CD14-positive monocyte (primary cell): ENCODE data around the gene CDCP2. TPM values are rescaled to one million over a fixed set of nuclear protein-coding genes. Genes with fewer than 3 reads are reported as not detected.

Source experiments
- DNase-seq, 3 donors: peaks; one replicate each; pipeline ENCODE4 v3.0.0-alpha.2; 2011 to 2022
- H2AFZ ChIP-seq: 2 replicates; pipeline ENCODE4 v1.6.0; 2012; ENCODE audit warnings: mild to moderate bottlenecking, low read depth, low read length, inconsistent platforms; ENCODE audit not compliant: insufficient read depth, poor library complexity, severe bottlenecking
- H3K27ac ChIP-seq, 2 donors: 1 replicate in 1 of 2; 2 replicates in 1 of 2; pipeline ENCODE4 v1.5.1; 2012 to 2013; ENCODE audit warnings: low read length in 2 of 2, control low read depth in 1 of 2, inconsistent platforms in 1 of 2, low read depth in 1 of 2, mild to moderate bottlenecking in 1 of 2
- H3K27me3 ChIP-seq, 2 donors: one replicate each; pipeline versions ENCODE4 v1.6.0 to v1.6.1; 2011 to 2013; ENCODE audit warnings: low read length in 2 of 2; ENCODE audit not compliant: control insufficient read depth in 2 of 2, insufficient read depth in 2 of 2
- H3K36me3 ChIP-seq, 2 donors: replicated peaks in 1 of 2; 1 replicate in 1 of 2; 2 replicates in 1 of 2; pipeline versions ENCODE4 v1.5.1 to v1.6.1; 2012 to 2013; ENCODE audit warnings: low read length in 2 of 2, control low read depth in 1 of 2, inconsistent platforms in 1 of 2, mild to moderate bottlenecking in 1 of 2; ENCODE audit not compliant: insufficient read depth in 2 of 2, control insufficient read depth in 1 of 2
- H3K4me1 ChIP-seq, 2 donors: 1 replicate in 1 of 2; 2 replicates in 1 of 2; pipeline versions ENCODE4 v1.5.1 to v1.6.1; 2012 to 2013; ENCODE audit warnings: low read length in 2 of 2, control low read depth in 1 of 2, inconsistent platforms in 1 of 2, mild to moderate bottlenecking in 1 of 2, moderate library complexity in 1 of 2; ENCODE audit not compliant: insufficient read depth in 2 of 2, control insufficient read depth in 1 of 2
- H3K4me2 ChIP-seq: replicated peaks from 2 replicates; pipeline ENCODE3; 2012; ENCODE audit warnings: low read length, moderate library complexity, mild to moderate bottlenecking; ENCODE audit not compliant: poor library complexity, severe bottlenecking; ENCODE audit errors: extremely low read depth
- H3K4me3 ChIP-seq, 3 experiments: fragments of 200-600 bp in 1 of 3; sonication (generic) in 1 of 3; replicated peaks in 1 of 3; 1 replicate in 2 of 3; 2 replicates in 1 of 3; pipeline ENCODE4 v1.5.1; 2011 to 2013; ENCODE audit warnings: low read length in 3 of 3, mild to moderate bottlenecking in 3 of 3, control low read depth in 2 of 3, low read depth in 2 of 3, inconsistent platforms in 1 of 3, moderate library complexity in 1 of 3
- H3K79me2 ChIP-seq: 2 replicates; pipeline ENCODE4 v1.6.0; 2012; ENCODE audit warnings: mild to moderate bottlenecking, control low read depth, inconsistent platforms, low read length, moderate library complexity; ENCODE audit not compliant: insufficient read depth
- H3K9ac ChIP-seq: 2 replicates; pipeline ENCODE4 v1.6.0; 2017; ENCODE audit warnings: low read length, mild to moderate bottlenecking; ENCODE audit not compliant: insufficient read depth, poor library complexity, severe bottlenecking
- H3K9me3 ChIP-seq, 2 donors: replicated peaks in 1 of 2; 1 replicate in 1 of 2; 2 replicates in 1 of 2; pipeline versions ENCODE4 v1.5.1 to v1.6.1; 2012 to 2013; ENCODE audit warnings: low read length in 2 of 2, control low read depth in 1 of 2; ENCODE audit not compliant: control insufficient read depth in 1 of 2, insufficient read depth in 1 of 2
- H4K20me1 ChIP-seq: 2 replicates; pipeline ENCODE4 v1.6.0; 2012; ENCODE audit warnings: mild to moderate bottlenecking, low read length, control low read depth, moderate library complexity; ENCODE audit not compliant: insufficient read depth
- H3K27ac Mint-ChIP-seq, 7 donors: one replicate each; pipeline ENCODE4 v1.8.0; 2020; ENCODE audit warnings: mild to moderate bottlenecking in 7 of 7, mixed read lengths in 7 of 7, moderate library complexity in 6 of 7, inconsistent platforms in 2 of 7
- H3K27me3 Mint-ChIP-seq, 3 donors: one replicate each; pipeline ENCODE4 v1.8.0; 2021 to 2022; ENCODE audit warnings: low read depth in 3 of 3, mild to moderate bottlenecking in 3 of 3, mixed read lengths in 3 of 3, moderate library complexity in 3 of 3, inconsistent platforms in 1 of 3
- H3K36me3 Mint-ChIP-seq, 2 donors: one replicate each; pipeline ENCODE4 v1.8.0; 2020; ENCODE audit warnings: mixed read lengths in 2 of 2, inconsistent platforms in 1 of 2, mild to moderate bottlenecking in 1 of 2
- H3K4me1 Mint-ChIP-seq: one replicate; pipeline ENCODE4 v1.8.0; 2020; ENCODE audit warnings: mild to moderate bottlenecking, mixed read lengths
- H3K4me3 Mint-ChIP-seq, 2 donors: one replicate each; pipeline ENCODE4 v1.8.0; 2020; ENCODE audit warnings: mild to moderate bottlenecking in 2 of 2, mixed read lengths in 2 of 2, moderate library complexity in 1 of 2
- H3K9me3 Mint-ChIP-seq, 7 donors: one replicate each; pipeline ENCODE4 v1.8.0; 2020 to 2022; ENCODE audit warnings: mixed read lengths in 7 of 7, mild to moderate bottlenecking in 6 of 7, moderate library complexity in 6 of 7, inconsistent platforms in 2 of 7
- WGBS: methylation state at CpG from one replicate; pipeline ENCODE4 v1.1.5; 2013; ENCODE audit warnings: missing lambda C conversion rate; ENCODE audit not compliant: insufficient coverage; 5-methylcytosine and 5-hydroxymethylcytosine counted together
- intact Hi-C, 2 donors: fragments of 100-400 bp; cut with micrococcal nuclease; formaldehyde crosslinking; loops; one replicate each; pipeline versions ENCODE4 v1.15.0 to v1.15.1; 2023
- polyA plus RNA-seq, 3 donors: library from polyadenylated mRNA; depleted of rRNA in 1 of 3; unstranded in 2 of 3; stranded (reverse) in 1 of 3; fragments of 300-500 nt in 2 of 3; fragments of >200 nt in 1 of 3; fragmentation: Illumina TruSeq in 2 of 3; gene quantifications; 1 replicate in 2 of 3; 2 replicates in 1 of 3; pipeline ENCODE4 v1.2.3, GENCODE V29; 2012 to 2021
- TF ChIP-seq, protein P1 (sequence below): fragments of 200-600 bp; IDR thresholded peaks from one replicate; pipeline ENCODE4 v1.8.0; 2022; ENCODE audit warnings: antibody characterized with exemption, mild to moderate bottlenecking

CDCP2 gene
- polyA plus RNA-seq, 3 donors: 0.09 TPM; not detected in 2

DNA sequence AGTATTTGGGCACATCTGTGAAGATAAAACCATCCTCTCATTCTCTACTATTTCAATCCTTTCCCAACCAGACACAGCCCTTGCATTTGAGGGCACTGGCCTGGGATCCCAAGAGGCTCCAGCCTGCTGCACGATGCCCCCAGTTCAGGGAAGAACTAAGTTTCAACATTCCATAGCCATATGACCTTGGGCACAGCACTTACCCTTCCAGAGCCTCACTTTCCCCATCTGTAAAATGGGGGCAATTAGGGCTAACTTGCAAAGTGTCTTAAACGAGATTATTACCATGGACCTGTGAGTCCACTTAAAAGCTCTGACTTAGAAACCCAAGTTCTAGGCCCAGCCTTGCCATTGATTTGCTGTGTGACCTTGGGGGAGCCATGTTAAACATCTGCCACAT is 22.9 kb downstream of the CDCP2 start:
- no peaks in the 10 kb centered on the region for H4K20me1 ChIP-seq
- Mint-ChIP-seq H3K36me3 (no peaks in the 10 kb centered on the region), H3K27ac (no peak overlapping the region), H3K9me3 (peaks cover 0 to 10% (median 0%) of the 10 kb centered on the region in 7 donors), H3K4me3 (no peak overlapping the region), H3K4me1 (no peaks in the 10 kb centered on the region), H3K27me3 (peaks cover 0 to 3% (median 2%) of the 10 kb centered on the region in 3 donors)
- TF ChIP-seq, protein P1, sequence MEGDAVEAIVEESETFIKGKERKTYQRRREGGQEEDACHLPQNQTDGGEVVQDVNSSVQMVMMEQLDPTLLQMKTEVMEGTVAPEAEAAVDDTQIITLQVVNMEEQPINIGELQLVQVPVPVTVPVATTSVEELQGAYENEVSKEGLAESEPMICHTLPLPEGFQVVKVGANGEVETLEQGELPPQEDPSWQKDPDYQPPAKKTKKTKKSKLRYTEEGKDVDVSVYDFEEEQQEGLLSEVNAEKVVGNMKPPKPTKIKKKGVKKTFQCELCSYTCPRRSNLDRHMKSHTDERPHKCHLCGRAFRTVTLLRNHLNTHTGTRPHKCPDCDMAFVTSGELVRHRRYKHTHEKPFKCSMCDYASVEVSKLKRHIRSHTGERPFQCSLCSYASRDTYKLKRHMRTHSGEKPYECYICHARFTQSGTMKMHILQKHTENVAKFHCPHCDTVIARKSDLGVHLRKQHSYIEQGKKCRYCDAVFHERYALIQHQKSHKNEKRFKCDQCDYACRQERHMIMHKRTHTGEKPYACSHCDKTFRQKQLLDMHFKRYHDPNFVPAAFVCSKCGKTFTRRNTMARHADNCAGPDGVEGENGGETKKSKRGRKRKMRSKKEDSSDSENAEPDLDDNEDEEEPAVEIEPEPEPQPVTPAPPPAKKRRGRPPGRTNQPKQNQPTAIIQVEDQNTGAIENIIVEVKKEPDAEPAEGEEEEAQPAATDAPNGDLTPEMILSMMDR: no peak
- no peak overlapping the region for H3K4me3 ChIP-seq
- H3K79me2 ChIP-seq: no peaks in the 10 kb centered on the region
- no peaks in the 10 kb centered on the region for H3K4me1 ChIP-seq
- H3K27me3 ChIP-seq: no peaks in the 10 kb centered on the region
- no peak overlapping the region for H3K9ac ChIP-seq
- H3K9me3 ChIP-seq: peaks cover 0 to 5% of the 10 kb centered on the region in 2 donors
- H3K27ac ChIP-seq: no peak overlapping the region
- intact Hi-C loops: no loop called here
- no peaks in the 10 kb centered on the region for H3K36me3 ChIP-seq
- H3K4me2 ChIP-seq: no peak overlapping the region
- no peak for DNase-seq
- WGBS: 100% methylated on average over 2 of the region's 2 CpGs
- no peak overlapping the region for H2AFZ ChIP-seq

DNA sequence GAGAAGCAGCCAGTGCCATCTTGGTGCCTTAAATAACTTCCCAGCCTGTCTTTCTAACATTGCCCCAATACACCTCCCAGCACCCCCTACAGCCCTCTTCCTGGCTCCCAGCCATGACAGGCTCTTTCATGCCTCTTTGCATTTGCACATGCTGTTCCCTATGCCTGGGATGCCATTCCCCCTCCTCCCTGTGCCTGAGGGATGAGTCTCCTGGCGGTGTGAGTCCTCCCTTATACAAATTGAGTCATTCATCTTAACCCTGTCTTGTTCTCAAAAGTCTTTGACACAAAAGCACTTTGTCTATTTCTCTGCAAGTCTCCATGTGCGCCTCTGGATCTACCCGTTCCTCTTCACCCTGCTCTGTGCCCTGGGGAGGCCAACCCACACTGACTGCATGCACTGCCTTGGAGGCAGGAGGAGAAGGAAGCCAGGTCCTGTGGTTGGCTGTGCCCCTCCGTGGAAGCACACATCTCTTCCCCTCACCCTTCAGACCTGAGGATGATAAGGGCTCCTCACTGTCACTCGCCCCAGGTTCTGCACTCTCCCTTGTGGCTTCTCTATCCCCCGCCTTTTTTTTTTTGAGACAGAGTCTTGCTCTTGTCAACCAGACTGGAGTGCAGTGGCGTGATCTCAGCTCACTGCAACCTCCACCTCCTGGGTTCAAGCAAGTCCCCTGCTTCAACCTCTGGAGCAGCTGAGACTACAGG is 25.1 kb downstream of the CDCP2 start:
- H3K4me2 ChIP-seq: no peak overlapping the region
- no peaks in the 10 kb centered on the region for H3K4me1 ChIP-seq
- H3K4me3 Mint-ChIP-seq: no peak overlapping the region
- intact Hi-C loops: no loop called here
- H3K9me3 ChIP-seq: peaks cover 0 to 5% of the 10 kb centered on the region in 2 donors
- H3K4me1 Mint-ChIP-seq: no peaks in the 10 kb centered on the region
- peaks cover 0 to 7% (median 5%) of the 10 kb centered on the region in 3 donors for H3K27me3 Mint-ChIP-seq
- no peak overlapping the region for H3K9ac ChIP-seq
- no peaks in the 10 kb centered on the region for H4K20me1 ChIP-seq
- no peak for DNase-seq
- TF ChIP-seq, protein P1: no peak
- no peak overlapping the region for H3K27ac ChIP-seq
- no peak overlapping the region for H2AFZ ChIP-seq
- no peaks in the 10 kb centered on the region for H3K79me2 ChIP-seq
- no peak overlapping the region for H3K4me3 ChIP-seq
- peaks cover 0 to 10% (median 0%) of the 10 kb centered on the region in 7 donors for H3K9me3 Mint-ChIP-seq
- H3K27me3 ChIP-seq: no peaks in the 10 kb centered on the region
- H3K36me3 Mint-ChIP-seq: no peaks in the 10 kb centered on the region
- H3K36me3 ChIP-seq: no peaks in the 10 kb centered on the region
- H3K27ac Mint-ChIP-seq: no peak overlapping the region
- 95% methylated on average over 4 of the region's 7 CpGs for WGBS
